Natural killer cell (primary cell): ENCODE data around the gene TBCK. TPM values are rescaled to one million over a fixed set of nuclear protein-coding genes. Genes with fewer than 3 reads are reported as not detected.
A peak's percentile ranks its signal among the peaks of the same experiment; 100 is the strongest.

ENCODE experiments used
- ATAC-seq, 3 donors: fragments of 150-1000 bp in 2 of 3; fragments of 200-7000 bp in 1 of 3; cut with Tn5 transposase; 1 replicate in 1 of 3; 2 replicates in 2 of 3; pipeline ENCODE4 v1.10.0; 2021; ENCODE audit warnings: mild to moderate bottlenecking in 2 of 3, moderate library complexity in 2 of 3
- DNase-seq, 2 donors: peaks; one replicate each; pipeline versions ENCODE4 v3.0.0 to v3.0.0-alpha.2; 2013 to 2021; ENCODE audit warnings: mixed read lengths in 1 of 2
- H3K27ac ChIP-seq: one replicate; pipeline ENCODE4 v1.5.1; 2013; ENCODE audit warnings: mild to moderate bottlenecking, low read length
- H3K27me3 ChIP-seq: one replicate; pipeline ENCODE4 v1.6.1; 2013; ENCODE audit warnings: low read length; ENCODE audit not compliant: control insufficient read depth, insufficient read depth
- H3K36me3 ChIP-seq: one replicate; pipeline ENCODE4 v1.6.1; 2013; ENCODE audit warnings: low read length; ENCODE audit not compliant: control insufficient read depth, insufficient read depth
- H3K4me1 ChIP-seq: one replicate; pipeline ENCODE4 v1.6.1; 2013; ENCODE audit warnings: low read length; ENCODE audit not compliant: control insufficient read depth, insufficient read depth
- H3K4me3 ChIP-seq: one replicate; pipeline ENCODE4 v1.5.1; 2013; ENCODE audit warnings: low read length
- H3K9me3 ChIP-seq: one replicate; pipeline ENCODE4 v1.6.1; 2013; ENCODE audit warnings: low read length; ENCODE audit not compliant: control insufficient read depth, insufficient read depth
- H3K27ac Mint-ChIP-seq, 2 donors: one replicate each; pipeline ENCODE4 v1.8.0; 2022; ENCODE audit warnings: mild to moderate bottlenecking in 2 of 2, mixed read lengths in 2 of 2, moderate library complexity in 1 of 2
- H3K27me3 Mint-ChIP-seq, 2 donors: one replicate each; pipeline ENCODE4 v1.8.0; 2022; ENCODE audit warnings: low read depth in 2 of 2, mixed read lengths in 2 of 2
- H3K36me3 Mint-ChIP-seq: one replicate; pipeline ENCODE4 v1.8.0; 2022; ENCODE audit warnings: mixed read lengths
- H3K4me1 Mint-ChIP-seq, 2 donors: one replicate each; pipeline ENCODE4 v1.8.0; 2022; ENCODE audit warnings: mixed read lengths in 2 of 2
- H3K4me3 Mint-ChIP-seq: one replicate; pipeline ENCODE4 v1.8.0; 2022; ENCODE audit warnings: mild to moderate bottlenecking, moderate library complexity, mixed read lengths
- H3K9me3 Mint-ChIP-seq, 2 donors: one replicate each; pipeline ENCODE4 v1.8.0; 2022; ENCODE audit warnings: mixed read lengths in 2 of 2
- CTCF ChIP-seq: fragments of 200-600 bp; IDR thresholded peaks from one replicate; pipeline ENCODE4 v1.8.0; 2022; ENCODE audit warnings: antibody characterized with exemption
- WGBS: methylation state at CpG from one replicate; pipeline ENCODE4 v1.1.7; 2013; ENCODE audit warnings: missing lambda C conversion rate; ENCODE audit not compliant: insufficient coverage; 5-methylcytosine and 5-hydroxymethylcytosine counted together
- intact Hi-C: fragments of 100-400 bp; cut with micrococcal nuclease; formaldehyde crosslinking; loops from one replicate; pipeline ENCODE4 v1.14.2; 2022
- total RNA-seq, 4 donors: library from RNA; stranded (reverse); fragments of 120-200 nt in 1 of 4; gene quantifications; one replicate each; pipeline versions ENCODE4 v1.2.3 to v1.2.4, GENCODE V29; 2013 to 2022

Gene TBCK
- total RNA-seq, 3 donors from 2014 or later (not counting 1 experiment from before 2014, with no cell fraction given) = 49.5 to 78.5 (median 54.2) TPM

- intact Hi-C loops = no loop called here
- Mint-ChIP-seq H3K36me3 (no peaks in the 10 kb centered on the region), H3K9me3 (no peaks in the 10 kb centered on the region), H3K4me3 (no peak overlapping the region), H3K27ac (no peak overlapping the region), H3K27me3 (no peaks in the 10 kb centered on the region), H3K4me1 (peaks cover 7 to 15% of the 10 kb centered on the region in 2 donors)
- peaks cover 13% of the 10 kb centered on the region for H3K36me3 ChIP-seq
- TF ChIP-seq CTCF = no peak
- no peaks in the 10 kb centered on the region for H3K9me3 ChIP-seq
- H3K4me1 ChIP-seq = no peaks in the 10 kb centered on the region
- ATAC-seq = no peak
- no peaks in the 10 kb centered on the region for H3K27me3 ChIP-seq
- no peak for DNase-seq
- H3K27ac ChIP-seq = no peak overlapping the region
- H3K4me3 ChIP-seq = no peak overlapping the region
These were observed 11.4 kb downstream of the TBCK start for GRCh38 chr4:106304632-106305031.

- Histone ChIP-seq H3K27ac (no peak overlapping the region), H3K36me3 (peaks cover 13% of the 10 kb centered on the region), H3K9me3 (no peaks in the 10 kb centered on the region), H3K27me3 (no peaks in the 10 kb centered on the region), H3K4me1 (no peaks in the 10 kb centered on the region), H3K4me3 (no peak overlapping the region)
- WGBS = 84% methylated on average over 2 of the region's 3 CpGs
- intact Hi-C loops = no loop called here
- no peak for DNase-seq
- no peaks in the 10 kb centered on the region for H3K27me3 Mint-ChIP-seq
- peak overlapping the region in 1 of 2 donors; percentile 33 for H3K27ac Mint-ChIP-seq
- H3K4me3 Mint-ChIP-seq = no peak overlapping the region
- no peak for ATAC-seq
- H3K36me3 Mint-ChIP-seq = no peaks in the 10 kb centered on the region
- peaks cover 7 to 15% of the 10 kb centered on the region in 2 donors for H3K4me1 Mint-ChIP-seq
- H3K9me3 Mint-ChIP-seq = no peaks in the 10 kb centered on the region
- no peak for TF ChIP-seq CTCF
These were observed 12.3 kb downstream of the TBCK start for GRCh38 chr4:106303548-106304281.

GRCh38 chr4:106302062-106302438, 14.0 kb downstream of the TBCK start:
- Mint-ChIP-seq H3K4me1 (peaks cover 9 to 18% of the 10 kb centered on the region in 2 donors), H3K9me3 (no peaks in the 10 kb centered on the region), H3K4me3 (no peak overlapping the region), H3K27me3 (no peaks in the 10 kb centered on the region), H3K36me3 (no peaks in the 10 kb centered on the region), H3K27ac (peak overlapping the region in 1 of 2 donors; percentile 10)
- DNase-seq (no peak), ATAC-seq (no peak)
- over 99% methylated on average over 4 of the region's 4 CpGs for WGBS
- no peak for TF ChIP-seq CTCF
- H3K27ac ChIP-seq = no peak overlapping the region
- H3K9me3 ChIP-seq = no peaks in the 10 kb centered on the region
- H3K36me3 ChIP-seq = peaks cover 6% of the 10 kb centered on the region
- no peaks in the 10 kb centered on the region for H3K4me1 ChIP-seq
- intact Hi-C loops = no loop called here
- H3K4me3 ChIP-seq = no peak overlapping the region
- H3K27me3 ChIP-seq = no peaks in the 10 kb centered on the region
